GM19468 (cell line): Measurements from ENCODE around the gene SCN2A.
"Not testable (repeated sequence)": the region's sequence is repeated elsewhere in the genome, so short reads cannot be mapped to it uniquely, and the experiment has no call there.

Experiments used
- ATAC-seq: cut with Tn5 transposase; IDR thresholded peaks from one replicate; pipeline ENCODE4 v1.9.1; 2021; ENCODE audit warnings: mild to moderate bottlenecking, moderate library complexity, moderate number of reproducible peaks; ENCODE audit not compliant: unreplicated experiment; ENCODE audit errors: extremely low read depth

SCN2A gene

GRCh38 chr2:165248238-165248637 is 9.0 kb downstream of the SCN2A start:
- no peak for ATAC-seq

GRCh38 chr2:165251366-165251765 is 12.2 kb downstream of the SCN2A start:
- no peak for ATAC-seq

GRCh38 chr2:165253178-165253577 is 14.0 kb downstream of the SCN2A start:
- ATAC-seq: no peak

DNA sequence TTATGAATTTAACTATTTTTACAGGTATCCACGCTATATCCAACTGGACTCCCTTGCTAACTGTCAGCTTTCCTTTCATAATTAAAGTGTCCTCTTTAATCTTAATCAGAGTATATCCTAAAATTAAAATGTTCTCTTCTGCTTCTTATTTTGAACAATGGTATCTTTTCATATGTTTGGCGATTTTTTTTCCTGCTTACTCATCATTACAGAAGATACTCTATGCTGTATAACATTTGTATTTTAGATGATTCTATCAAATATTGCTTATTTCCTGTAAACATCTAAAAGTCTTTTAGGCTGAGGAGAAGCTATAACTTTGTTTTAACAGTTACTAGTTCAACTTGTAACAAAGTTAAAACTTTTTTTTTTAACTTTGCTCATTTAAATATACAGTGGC is 17.4 kb downstream of the SCN2A start:
- no peak for ATAC-seq

- not testable (repeated sequence) for ATAC-seq
These were observed 21.1 kb downstream of the SCN2A start for GRCh38 chr2:165260347-165260746.

DNA sequence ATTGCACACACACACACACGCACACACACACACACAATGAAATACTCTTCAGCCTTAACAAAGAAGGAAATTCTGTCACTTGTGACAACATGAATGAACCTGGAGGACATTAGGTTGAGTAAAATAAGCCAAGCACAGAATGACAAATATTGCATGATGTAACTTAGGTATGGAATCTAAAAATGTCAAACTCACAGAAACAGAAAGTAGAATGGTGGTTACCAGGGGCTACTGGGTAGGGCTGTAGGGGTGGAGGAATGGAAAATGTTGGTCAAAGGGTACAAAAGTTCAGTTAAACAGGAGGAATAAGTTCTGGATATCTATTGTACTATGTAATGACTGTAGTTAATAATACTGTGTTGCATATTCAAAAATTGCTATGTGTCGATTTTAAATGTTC is 29.5 kb downstream of the SCN2A start:
- no peak for ATAC-seq

- ATAC-seq: no peak
These were observed 34.0 kb downstream of the SCN2A start for GRCh38 chr2:165273176-165273575.

- no peak for ATAC-seq
These were observed 35.5 kb downstream of the SCN2A start for GRCh38 chr2:165274698-165275097.

DNA sequence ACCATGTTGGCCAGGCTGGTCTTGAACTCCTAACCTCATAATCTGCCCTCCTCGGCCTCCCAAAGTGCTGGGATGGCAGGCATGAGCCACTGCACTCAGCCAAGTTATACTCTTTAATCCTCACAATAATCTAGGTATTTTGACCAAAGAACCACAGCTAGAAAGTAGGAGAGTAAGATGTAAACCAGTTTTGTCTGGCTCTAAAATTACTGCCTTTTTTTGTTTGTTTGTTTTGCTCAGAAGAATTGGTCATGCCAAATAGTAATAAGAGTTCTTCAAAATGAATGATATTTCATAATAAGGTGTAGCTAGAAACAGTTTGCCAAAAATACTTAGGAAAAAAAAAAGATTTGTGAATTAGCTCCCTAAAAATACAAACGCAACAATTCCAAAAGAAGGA is 36.7 kb downstream of the SCN2A start:
- no peak for ATAC-seq

GRCh38 chr2:165277295-165277694 is 38.1 kb downstream of the SCN2A start:
- ATAC-seq: no peak

DNA sequence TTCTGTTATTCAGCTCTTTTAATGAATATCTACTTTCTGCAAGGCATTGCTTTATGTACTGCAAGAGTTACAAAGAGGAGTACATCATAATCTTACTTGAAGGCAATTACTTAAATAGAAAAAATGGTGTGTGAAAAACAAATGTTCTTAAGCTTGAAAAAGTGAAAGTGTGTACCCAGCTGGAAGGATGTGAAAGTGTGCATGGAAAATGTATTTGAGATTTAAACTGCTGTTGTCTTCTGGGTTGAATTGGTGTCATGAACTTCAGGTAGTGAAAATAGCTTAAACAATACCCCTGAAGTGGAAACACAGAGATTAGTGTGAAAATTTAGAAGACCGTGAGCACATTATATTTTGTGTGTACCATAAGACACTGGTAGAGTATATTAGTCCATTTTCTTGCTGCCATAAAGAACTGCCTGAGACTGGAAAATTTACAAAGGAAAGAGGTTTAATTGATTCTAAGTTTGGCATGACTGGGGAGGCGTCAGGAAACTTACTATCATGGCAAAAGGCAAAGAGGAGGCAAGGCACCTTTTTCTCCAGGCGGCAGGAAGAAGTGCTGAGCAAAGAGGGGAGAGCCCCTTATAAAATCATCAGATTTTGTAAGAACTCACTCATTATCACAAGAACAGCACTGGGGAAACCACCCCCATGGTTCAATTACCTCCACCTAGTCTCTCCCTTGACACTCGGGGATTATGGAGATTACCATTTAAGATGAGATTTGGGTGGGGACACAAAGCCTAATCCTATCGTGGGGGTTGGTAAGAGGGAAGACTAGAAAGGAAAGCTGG is 38.8 kb downstream of the SCN2A start:
- no peak for ATAC-seq

- ATAC-seq: no peak
These were observed 41.1 kb downstream of the SCN2A start for GRCh38 chr2:165280356-165280755.

- no peak for ATAC-seq
These were observed 42.2 kb downstream of the SCN2A start for GRCh38 chr2:165281387-165281786.

- ATAC-seq: no peak
These were observed 44.1 kb downstream of the SCN2A start for GRCh38 chr2:165283342-165283741.

GRCh38 chr2:165287094-165287778 is 48.0 kb downstream of the SCN2A start:
- ATAC-seq: no peak

GRCh38 chr2:165289069-165289468 is 49.9 kb downstream of the SCN2A start:
- no peak for ATAC-seq

DNA sequence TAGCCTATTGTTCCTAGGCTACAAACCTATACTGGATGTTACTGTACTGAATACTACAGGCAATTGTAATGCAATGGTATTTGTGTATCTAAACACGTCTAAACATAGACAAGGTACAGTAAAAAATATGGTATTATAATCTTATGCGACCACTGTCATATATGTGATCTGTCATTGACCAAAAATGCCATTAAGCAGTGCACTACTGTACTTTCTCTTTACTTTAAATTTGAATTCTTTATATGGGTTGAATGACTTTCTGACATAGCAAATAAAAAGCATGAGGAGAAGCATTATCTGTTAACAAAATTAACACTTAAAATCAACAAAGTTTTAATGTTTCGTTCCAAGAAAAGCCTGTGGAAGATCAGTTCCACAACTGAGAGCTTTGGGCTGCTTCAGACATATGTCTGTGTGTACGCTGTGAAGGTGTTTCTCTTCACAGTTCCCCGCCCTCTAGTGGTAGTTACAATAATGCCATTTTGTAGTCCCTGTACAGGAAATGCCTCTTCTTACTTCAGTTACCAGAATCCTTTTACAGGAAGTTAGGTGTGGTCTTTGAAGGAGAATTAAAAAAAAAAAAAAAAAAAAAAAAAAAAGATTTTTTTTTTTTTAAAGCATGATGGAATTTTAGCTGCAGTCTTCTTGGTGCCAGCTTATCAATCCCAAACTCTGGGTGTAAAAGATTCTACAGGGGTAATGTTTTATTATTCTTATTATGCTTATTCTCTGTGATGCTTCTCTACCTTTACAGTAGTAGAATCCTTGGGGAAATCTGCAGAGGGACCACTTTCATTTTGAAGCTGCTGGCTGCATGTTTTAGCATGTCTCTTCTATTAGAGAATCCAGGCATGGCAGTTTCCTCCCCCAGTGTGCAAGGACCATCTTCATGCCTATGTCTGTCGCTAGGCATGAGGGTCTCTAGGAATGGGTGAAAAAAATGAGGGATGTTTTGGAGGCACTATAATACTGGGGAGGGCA is 54.5 kb downstream of the SCN2A start:
- peak; percentile 100 for ATAC-seq

DNA sequence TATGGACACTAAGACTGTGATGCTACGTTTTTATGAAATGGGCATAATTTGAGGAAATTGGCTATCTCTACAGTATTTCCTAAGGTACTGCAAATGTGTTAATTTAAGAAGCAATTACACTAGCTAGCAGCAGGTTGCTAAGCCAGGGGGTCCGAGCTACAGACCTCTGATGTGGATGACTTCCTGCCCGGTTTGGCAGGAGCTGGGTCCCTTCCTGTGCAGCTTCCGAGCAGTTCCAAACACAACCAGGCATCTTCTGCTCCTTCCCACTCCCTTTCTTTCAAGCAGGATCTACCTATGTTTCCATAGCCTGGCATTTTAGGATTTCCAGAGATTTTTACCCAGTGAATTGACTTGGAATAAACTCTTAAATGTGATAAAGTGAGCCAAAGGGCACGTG is 55.7 kb downstream of the SCN2A start:
- ATAC-seq: no peak

DNA sequence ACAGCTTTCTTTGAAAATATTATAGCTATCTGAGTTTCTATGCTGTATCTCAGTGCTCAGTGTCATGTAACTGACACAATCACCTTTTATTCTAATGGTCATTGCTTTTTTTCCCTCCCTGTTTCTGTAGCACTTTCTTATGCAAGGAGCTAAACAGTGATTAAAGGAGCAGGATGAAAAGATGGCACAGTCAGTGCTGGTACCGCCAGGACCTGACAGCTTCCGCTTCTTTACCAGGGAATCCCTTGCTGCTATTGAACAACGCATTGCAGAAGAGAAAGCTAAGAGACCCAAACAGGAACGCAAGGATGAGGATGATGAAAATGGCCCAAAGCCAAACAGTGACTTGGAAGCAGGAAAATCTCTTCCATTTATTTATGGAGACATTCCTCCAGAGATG is 56.4 kb downstream of the SCN2A start:
- no peak for ATAC-seq

DNA sequence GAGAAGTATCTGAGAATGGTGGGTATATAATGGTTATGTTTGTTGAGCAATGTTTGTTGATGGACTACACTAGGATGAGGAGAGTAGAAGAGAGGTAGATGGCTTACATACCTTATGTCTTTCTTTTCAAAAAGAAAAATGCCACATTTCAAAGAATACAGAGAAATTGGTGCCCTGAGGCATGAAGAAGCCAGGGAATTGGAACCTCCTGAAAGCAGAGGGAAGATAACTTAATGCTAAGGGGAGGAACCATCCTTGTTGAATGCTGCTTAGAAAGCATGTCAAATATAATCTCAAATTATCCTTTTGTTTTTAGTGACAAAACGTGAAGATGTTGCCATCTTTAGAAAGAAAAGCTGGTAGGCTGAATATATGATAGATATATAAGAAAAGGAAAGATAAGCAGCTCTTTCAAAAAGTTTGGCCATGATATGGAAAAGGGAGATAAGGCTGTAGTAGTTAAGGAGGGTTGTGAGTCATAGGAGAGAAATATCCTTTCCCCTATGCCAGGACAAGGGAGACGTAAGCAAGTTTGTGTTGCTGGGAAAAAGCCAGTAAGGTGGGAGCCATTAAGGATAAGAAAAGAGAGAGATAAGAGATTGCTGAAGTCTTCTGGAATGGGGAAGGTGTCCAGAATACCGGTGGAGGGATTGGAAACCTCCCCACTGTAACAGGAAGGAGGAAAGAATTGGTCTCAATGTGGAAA is 66.3 kb downstream of the SCN2A start:
- no peak for ATAC-seq
